Chondrocyte (in vitro differentiated cells): ENCODE measurements around the gene PXYLP1. TPM values are rescaled to one million over a fixed set of nuclear protein-coding genes. Genes with fewer than 3 reads are reported as not detected.

ENCODE experiments used
- DNase-seq: peaks from one replicate; pipeline ENCODE4 v3.0.0; 2021; ENCODE audit warnings: mixed read lengths, low spot score
- H3K27ac Mint-ChIP-seq: one replicate; pipeline ENCODE4 v1.8.0; 2021; ENCODE audit warnings: mild to moderate bottlenecking, moderate library complexity, mixed read lengths; ENCODE audit not compliant: unreplicated experiment
- H3K27me3 Mint-ChIP-seq: 2 replicates; pipeline ENCODE4 v1.8.0; 2021; ENCODE audit warnings: low read depth, mixed read lengths
- H3K36me3 Mint-ChIP-seq: 2 replicates; pipeline ENCODE4 v1.8.0; 2021; ENCODE audit warnings: low read depth, mixed read lengths
- H3K4me1 Mint-ChIP-seq: 2 replicates; pipeline ENCODE4 v1.8.0; 2021; ENCODE audit warnings: low read depth, mild to moderate bottlenecking, mixed read lengths
- H3K4me3 Mint-ChIP-seq: one replicate; pipeline ENCODE4 v1.8.0; 2021; ENCODE audit warnings: mild to moderate bottlenecking, moderate library complexity, mixed read lengths; ENCODE audit not compliant: unreplicated experiment
- H3K9me3 Mint-ChIP-seq: 2 replicates; pipeline ENCODE4 v1.8.0; 2021; ENCODE audit warnings: low read depth, mixed read lengths
- total RNA-seq: library from RNA; stranded (reverse); gene quantifications from 3 replicates; pipeline ENCODE4 v1.2.1, GENCODE V29; 2021
- TF ChIP-seq, protein P1 (sequence below): fragments of 200-600 bp; sonication (generic); IDR thresholded peaks from 2 replicates; pipeline ENCODE4 v1.5.0; 2021; ENCODE audit warnings: antibody characterized with exemption, mild to moderate bottlenecking, moderate library complexity

The PXYLP1 gene
- total RNA-seq, 1 donor from 2014 or later: 36.0 TPM

DNA sequence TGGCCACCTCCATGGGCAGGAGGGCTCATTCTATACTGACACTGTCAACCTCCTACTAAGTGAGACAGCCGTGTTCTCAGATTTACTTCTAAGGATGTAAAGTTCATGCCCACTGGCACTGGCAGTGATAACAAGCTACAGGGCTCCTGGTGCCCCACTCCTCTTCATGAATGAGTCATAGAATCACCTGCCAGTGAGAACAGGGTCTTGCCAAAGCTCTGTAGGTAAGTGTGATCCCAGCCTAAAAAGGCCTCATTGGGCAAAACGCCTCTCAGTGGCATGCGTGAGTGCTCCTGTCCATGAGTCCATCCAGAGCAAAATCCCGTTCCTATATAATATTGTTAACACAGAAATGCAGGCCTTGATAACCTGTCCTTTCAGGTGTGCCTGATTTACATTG is 17.4 kb downstream of the PXYLP1 start:
- Mint-ChIP-seq H3K27me3 (no peaks in the 10 kb centered on the region), H3K4me1 (peaks cover 11% of the 10 kb centered on the region), H3K9me3 (no peaks in the 10 kb centered on the region), H3K27ac (no peak overlapping the region), H3K4me3 (no peak overlapping the region), H3K36me3 (peaks cover 2% of the 10 kb centered on the region)
- TF ChIP-seq, protein P1, sequence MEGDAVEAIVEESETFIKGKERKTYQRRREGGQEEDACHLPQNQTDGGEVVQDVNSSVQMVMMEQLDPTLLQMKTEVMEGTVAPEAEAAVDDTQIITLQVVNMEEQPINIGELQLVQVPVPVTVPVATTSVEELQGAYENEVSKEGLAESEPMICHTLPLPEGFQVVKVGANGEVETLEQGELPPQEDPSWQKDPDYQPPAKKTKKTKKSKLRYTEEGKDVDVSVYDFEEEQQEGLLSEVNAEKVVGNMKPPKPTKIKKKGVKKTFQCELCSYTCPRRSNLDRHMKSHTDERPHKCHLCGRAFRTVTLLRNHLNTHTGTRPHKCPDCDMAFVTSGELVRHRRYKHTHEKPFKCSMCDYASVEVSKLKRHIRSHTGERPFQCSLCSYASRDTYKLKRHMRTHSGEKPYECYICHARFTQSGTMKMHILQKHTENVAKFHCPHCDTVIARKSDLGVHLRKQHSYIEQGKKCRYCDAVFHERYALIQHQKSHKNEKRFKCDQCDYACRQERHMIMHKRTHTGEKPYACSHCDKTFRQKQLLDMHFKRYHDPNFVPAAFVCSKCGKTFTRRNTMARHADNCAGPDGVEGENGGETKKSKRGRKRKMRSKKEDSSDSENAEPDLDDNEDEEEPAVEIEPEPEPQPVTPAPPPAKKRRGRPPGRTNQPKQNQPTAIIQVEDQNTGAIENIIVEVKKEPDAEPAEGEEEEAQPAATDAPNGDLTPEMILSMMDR: no peak
- no peak for DNase-seq

DNA sequence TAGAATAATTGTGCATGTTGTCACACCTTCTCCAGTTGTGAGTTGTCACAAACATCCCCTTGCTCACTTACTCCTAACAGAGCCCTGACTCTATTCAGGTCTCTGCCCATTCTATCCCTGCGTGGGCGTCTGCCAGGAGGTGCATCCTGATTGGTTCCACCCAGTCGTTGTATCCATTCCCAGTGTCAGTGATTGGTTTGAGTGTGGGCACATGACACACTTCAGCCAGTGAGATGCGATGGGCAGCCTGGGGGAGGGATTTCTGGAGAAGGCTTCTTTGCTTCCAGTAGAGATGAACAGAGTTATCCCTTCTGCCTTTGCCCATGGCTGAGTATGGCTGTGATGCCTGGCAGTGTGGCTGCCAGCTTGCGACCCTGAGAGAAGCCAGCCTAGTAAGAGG is 18.7 kb downstream of the PXYLP1 start:
- Mint-ChIP-seq H3K27me3 (no peaks in the 10 kb centered on the region), H3K36me3 (peaks cover 2% of the 10 kb centered on the region), H3K9me3 (no peaks in the 10 kb centered on the region), H3K4me1 (peaks cover 16% of the 10 kb centered on the region), H3K27ac (no peak overlapping the region), H3K4me3 (no peak overlapping the region)
- DNase-seq: no peak
- TF ChIP-seq, protein P1: no peak

DNA sequence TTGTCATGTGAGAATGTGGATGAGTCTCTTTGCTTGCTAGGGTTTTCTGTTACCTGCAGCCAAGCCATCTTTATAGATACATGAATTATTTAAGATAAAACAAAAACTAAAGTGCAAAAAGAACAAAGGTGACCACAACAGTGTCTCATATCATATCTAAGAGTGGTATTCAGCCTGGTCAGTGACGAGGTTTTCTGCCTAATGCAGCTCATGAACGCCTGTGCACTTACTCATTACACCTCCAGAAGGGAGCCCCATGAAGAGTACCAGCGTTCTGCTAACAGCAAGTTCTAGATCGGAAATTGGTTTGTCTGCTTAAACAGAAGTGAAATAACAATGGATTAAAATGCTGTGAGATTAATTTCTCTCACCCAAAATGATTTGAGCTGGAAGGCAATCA is 19.2 kb downstream of the PXYLP1 start:
- DNase-seq: no peak

DNA sequence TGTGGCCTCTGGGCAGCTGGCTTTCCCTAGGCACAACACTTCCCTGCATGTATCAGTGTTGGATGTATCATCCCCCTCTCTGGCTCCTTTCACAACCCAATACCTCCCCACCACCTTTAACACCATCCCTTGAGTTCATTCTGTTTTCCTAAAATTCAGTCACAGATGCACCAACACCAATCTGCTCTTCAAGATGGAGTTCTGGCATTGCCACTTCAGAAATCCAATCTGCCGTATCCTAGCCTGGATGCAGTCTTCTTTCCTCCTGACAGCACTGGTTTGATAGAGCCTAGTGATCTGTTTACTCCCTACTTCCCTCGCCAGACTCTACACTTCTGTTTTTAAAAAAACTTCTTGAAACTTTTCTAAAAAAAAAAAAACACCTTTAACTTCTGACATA is 21.7 kb downstream of the PXYLP1 start:
- Mint-ChIP-seq H3K4me1 (peaks cover 6% of the 10 kb centered on the region), H3K27ac (no peak overlapping the region), H3K4me3 (no peak overlapping the region), H3K36me3 (peaks cover 2% of the 10 kb centered on the region), H3K9me3 (no peaks in the 10 kb centered on the region), H3K27me3 (no peaks in the 10 kb centered on the region)
- no peak for DNase-seq
- TF ChIP-seq, protein P1: no peak

More for the DNA sequence above, 19.2 kb downstream of the PXYLP1 start:
- H3K4me1 Mint-ChIP-seq: peaks cover 12% of the 10 kb centered on the region
- no peak overlapping the region for H3K4me3 Mint-ChIP-seq
- TF ChIP-seq, protein P1: no peak
- no peaks in the 10 kb centered on the region for H3K9me3 Mint-ChIP-seq
- H3K27ac Mint-ChIP-seq: no peak overlapping the region
- H3K36me3 Mint-ChIP-seq: peaks cover 2% of the 10 kb centered on the region
- H3K27me3 Mint-ChIP-seq: no peaks in the 10 kb centered on the region

DNA sequence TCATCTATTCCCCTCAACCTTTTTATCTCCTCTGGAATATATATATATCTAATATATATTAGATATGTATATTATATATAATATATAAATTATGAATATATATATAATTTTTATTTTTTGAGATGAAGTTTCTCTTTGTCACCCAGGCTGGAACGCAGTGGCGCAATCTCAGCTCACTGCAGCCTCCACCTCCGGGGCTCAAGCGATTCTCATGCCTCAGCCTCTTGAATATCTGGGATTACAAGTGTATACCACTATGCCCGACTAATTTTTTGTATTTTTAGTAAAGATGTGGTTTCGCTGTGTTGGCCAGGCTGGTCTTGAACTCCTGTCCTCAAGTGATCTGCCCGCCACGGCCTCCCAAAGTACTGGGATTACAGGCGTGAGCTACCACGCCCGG is 22.2 kb downstream of the PXYLP1 start:
- H3K27me3 Mint-ChIP-seq: no peaks in the 10 kb centered on the region
- no peak overlapping the region for H3K27ac Mint-ChIP-seq
- DNase-seq: no peak
- no peak overlapping the region for H3K4me3 Mint-ChIP-seq
- TF ChIP-seq, protein P1: no peak
- peaks cover 3% of the 10 kb centered on the region for H3K36me3 Mint-ChIP-seq
- H3K9me3 Mint-ChIP-seq: no peaks in the 10 kb centered on the region
- H3K4me1 Mint-ChIP-seq: peaks cover 6% of the 10 kb centered on the region
